Keratinocyte (primary cell): ENCODE data around the gene FTH1.

ENCODE experiments used
- CTCF ChIP-seq, 3 experiments: IDR thresholded peaks in 1 of 3; conservative IDR thresholded peaks in 1 of 3; optimal IDR thresholded peaks in 1 of 3; 2 replicates in 2 of 3; 3 replicates in 1 of 3; pipeline versions ENCODE3 to v1.5.1; 2011; ENCODE audit warnings: low read length in 3 of 3, mild to moderate bottlenecking in 3 of 3, moderate library complexity in 2 of 3, control low read depth in 1 of 3, inconsistent platforms in 1 of 3; ENCODE audit not compliant: insufficient read depth in 2 of 3; ENCODE audit errors: extremely low read depth in 1 of 3
- EZH2 ChIP-seq: IDR thresholded peaks from one replicate; pipeline ENCODE4 v1.6.1; 2012; ENCODE audit warnings: inconsistent platforms, mild to moderate bottlenecking, low read length, moderate library complexity

DNA sequence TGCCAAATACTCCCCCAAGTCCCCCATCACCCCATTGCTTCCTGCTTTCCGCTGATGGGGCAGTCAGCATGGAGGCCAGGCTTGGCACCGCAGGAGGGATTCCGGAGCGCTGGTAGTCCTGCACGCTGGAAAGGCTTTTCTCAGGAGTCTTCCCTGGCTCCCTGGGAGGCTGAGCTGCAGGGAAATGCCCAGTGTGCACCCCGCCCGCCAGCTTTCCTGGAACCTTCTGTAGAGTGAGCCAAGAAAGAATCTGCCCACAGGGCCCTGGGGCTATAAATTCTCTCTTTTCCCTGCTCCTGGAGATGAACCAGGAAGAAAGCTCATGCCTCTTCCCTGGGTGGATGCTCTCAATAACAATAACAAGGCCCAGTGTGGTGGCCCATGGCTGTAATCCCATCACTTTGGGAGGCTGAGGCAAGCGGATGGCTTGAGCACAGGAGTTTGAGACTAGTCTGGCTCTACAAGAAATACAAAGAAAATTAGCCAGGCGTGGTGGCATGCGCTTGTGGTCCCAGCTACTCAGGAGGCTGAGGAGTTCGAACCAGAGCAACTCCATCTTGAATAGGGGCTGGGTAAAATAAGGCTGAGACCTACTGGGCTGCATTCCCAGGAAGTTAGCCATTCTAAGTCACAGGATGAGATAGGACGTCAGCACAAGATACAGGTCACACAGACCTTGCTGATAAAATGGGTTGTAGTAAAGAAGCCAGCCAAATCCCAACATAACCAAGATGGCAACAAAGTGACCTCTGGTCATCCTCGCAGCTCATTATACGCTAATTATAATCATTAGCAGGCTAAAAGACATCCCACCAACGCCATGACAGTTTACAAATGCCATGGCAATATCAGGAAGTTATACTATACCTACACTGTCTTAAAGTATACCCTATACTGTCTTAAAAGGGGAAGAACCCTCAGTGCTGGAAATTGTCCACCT, 46.4 kb upstream of the FTH1 start:
- no peak for TF ChIP-seq CTCF (optimal IDR thresholded peaks at IDR 0.05 in 1 of 3, IDR thresholded peaks at IDR 0.05 in 1 of 3, conservative IDR thresholded peaks at IDR 0.05 in 1 of 3; ENCODE audit: extremely low read depth in 1 of 3, insufficient read depth in 2 of 3, low read length in 3 of 3)
- no peak for TF ChIP-seq EZH2
